ENCODE measurements around the gene NANOGP8. TPM values are rescaled to one million over a fixed set of nuclear protein-coding genes. Genes with fewer than 3 reads are reported as not detected.

Gene NANOGP8
- total and polyA plus RNA-seq, 9 of the 15 experiments (the other 6 are each of a cell fraction or from before 2014, with no cell fraction given): not detected

- DNase-seq (ENCODE audit: extremely low read depth in 1 of 4, low spot score in 3 of 4): no peak
- Histone ChIP-seq H3K4me2 (ENCODE audit: insufficient read depth, low read length) (no peak overlapping the region), H3K4me1 (replicated peaks in 1 of 2; ENCODE audit: control insufficient read depth in 2 of 2, insufficient read depth in 2 of 2, low read length in 2 of 2) (no peaks in the 10 kb centered on the region; a peak in 2 of 5 replicates), H3K4me3 (no peak overlapping the region), H3K36me3 (ENCODE audit: control insufficient read depth, insufficient read depth, low read length) (no peaks in the 10 kb centered on the region), H3K27ac (ENCODE audit: extremely low read depth, low read depth, low read length) (no peak overlapping the region), H3K9ac (ENCODE audit: insufficient read depth in 1 of 2, low read depth in 2 of 2, low read length in 2 of 2) (no peak overlapping the region), H3K79me2 (ENCODE audit: control insufficient read depth, insufficient read depth, low read length) (no peaks in the 10 kb centered on the region), H2AFZ (ENCODE audit: low read depth, low read length) (no peak overlapping the region), H3K9me3 (replicated peaks; ENCODE audit: control insufficient read depth, insufficient read depth, low read depth, low read length) (no peaks in the 10 kb centered on the region), H4K20me1 (replicated peaks; ENCODE audit: control insufficient read depth, insufficient read depth, low read length) (no peaks in the 10 kb centered on the region), H3K9me1 (ENCODE audit: control insufficient read depth, insufficient read depth, low read length) (no peaks in the 10 kb centered on the region), H3K27me3 (ENCODE audit: control insufficient read depth in 2 of 2, insufficient read depth in 2 of 2, low read length in 2 of 2) (no peaks in the 10 kb centered on the region)
- ATAC-seq: no peak
- FAIRE-seq: no peak
- ChIA-PET POLR2A (interaction anchor here (0.6 kb wide), 1 partner anchor 95 kb away, joined by 4 read pairs; no protein-coding TSS in a partner anchor), CTCF (ENCODE audit: low intra/inter-chr PET ratio) (no interaction called here)
- in situ Hi-C loops (cut with MboI): no loop called here
- WGBS (ENCODE audit: insufficient coverage, low coverage, missing lambda C conversion rate): 20% methylated on average over 2 of the region's 2 CpGs
- no TSS peak for BruUV-seq (replicated peaks)
- intact Hi-C loops (cut with micrococcal nuclease): no loop called here
- TF ChIP-seq ZNF316 (IDR thresholded peaks at IDR 0.05) (peak; percentile 45), PHB2 (IDR thresholded peaks at IDR 0.05; ENCODE audit: low read depth) (no peak), MEIS2 (IDR thresholded peaks at IDR 0.05; ENCODE audit: partially characterized antibody) (peak; percentile 28), CEBPB (tag; IDR thresholded peaks at IDR 0.05) (no peak), YY1 (IDR thresholded peaks at IDR 0.05; ENCODE audit: borderline replicate concordance in 1 of 3, control insufficient read depth in 1 of 3, extremely low read depth in 1 of 3, insufficient read depth in 3 of 3, insufficient read length in 1 of 3, insufficient replicate concordance in 2 of 3, low read depth in 1 of 3, low read length in 2 of 3) (no peak), KAT2B (IDR thresholded peaks at IDR 0.05; ENCODE audit: low read depth, low read length) (no peak), POLR3G (IDR thresholded peaks at IDR 0.05; ENCODE audit: extremely low read depth, insufficient read length, insufficient replicate concordance) (no peak), ZKSCAN8 (CRISPR knock-in tag; IDR thresholded peaks at IDR 0.05) (no peak), ILF3 (IDR thresholded peaks at IDR 0.05; ENCODE audit: borderline replicate concordance) (no peak), KLF6 (CRISPR knock-in tag; IDR thresholded peaks at IDR 0.05; ENCODE audit: borderline replicate concordance) (no peak), FOXP1 (CRISPR knock-in tag; IDR thresholded peaks at IDR 0.05) (no peak), ARNT (IDR thresholded peaks at IDR 0.05) (no peak), RFX1 (IDR thresholded peaks at IDR 0.05) (no peak), ATF2 (CRISPR knock-in tag; IDR thresholded peaks at IDR 0.05) (no peak), SPI1 (IDR thresholded peaks at IDR 0.05; ENCODE audit: borderline replicate concordance, low read depth, low read length) (peak; percentile 73; the same call in 1 of the 2 replicates), SMARCC2 (IDR thresholded peaks at IDR 0.05; ENCODE audit: low read depth) (no peak), PCBP2 (IDR thresholded peaks at IDR 0.05; ENCODE audit: low read depth, low read length, poor library complexity, severe bottlenecking) (no peak), CEBPG (CRISPR knock-in tag; IDR thresholded peaks at IDR 0.05) (no peak), CEBPG (tag; conservative IDR thresholded peaks at IDR 0.05 in 1 of 2, IDR thresholded peaks at IDR 0.05 in 1 of 2) (0 out of 4 replicates have a peak, but pooled peaks of 1 of the 2 experiments have one; percentile 14), ATF4 (CRISPR knock-in tag; IDR thresholded peaks at IDR 0.05) (no peak)
Measured at GRCh38 chr15:35043373-35044095, 41.6 kb downstream of the NANOGP8 start.
